ENCODE data around the gene WNT7B.
A peak's percentile ranks its signal among the peaks of the same experiment; 100 is the strongest.

WNT7B gene

DNA sequence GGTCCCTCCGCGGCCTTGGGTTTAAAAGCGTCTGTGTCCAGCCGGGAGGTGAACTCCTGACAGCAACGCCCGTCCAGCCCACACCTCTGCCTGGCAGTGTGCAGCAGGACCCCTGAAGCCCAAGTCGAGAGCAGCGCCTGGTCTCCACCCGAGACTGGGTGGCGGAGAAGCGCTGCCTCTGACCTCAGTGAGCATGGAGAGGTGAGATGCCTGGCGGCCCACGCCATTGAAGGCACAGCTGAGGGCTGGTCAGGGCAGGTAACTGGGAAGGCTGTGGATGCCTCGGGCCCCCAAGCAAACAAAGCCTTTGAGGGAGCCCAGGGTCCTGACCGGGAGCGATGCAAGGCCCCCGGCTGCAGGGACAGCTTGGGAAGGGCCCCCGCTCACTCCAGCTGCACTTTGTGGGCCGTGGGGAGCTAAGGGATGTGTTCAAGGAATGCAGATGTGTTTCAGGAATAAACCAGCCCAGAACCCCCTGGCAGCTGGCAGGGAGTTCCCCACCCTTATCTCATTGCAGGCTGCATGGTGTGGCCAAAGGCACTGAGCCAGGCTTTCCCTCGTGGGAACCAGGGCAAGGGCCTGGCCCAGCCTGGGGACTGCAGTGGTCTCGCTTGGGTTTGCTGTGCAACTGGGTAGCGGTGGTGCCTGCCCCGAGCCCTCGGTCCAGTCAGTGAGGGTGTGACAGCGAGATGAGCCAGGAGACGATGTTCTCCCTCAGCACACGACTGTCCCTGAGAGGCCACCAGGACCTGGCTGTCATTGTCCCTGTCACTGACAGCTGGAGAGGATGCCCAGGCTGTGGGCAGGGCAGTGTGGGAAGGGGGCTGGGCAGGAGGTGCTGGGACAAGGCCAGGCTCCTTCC lies 92.5 kb downstream of the WNT7B start:
- peak; percentile 14 for DNase-seq

DNA sequence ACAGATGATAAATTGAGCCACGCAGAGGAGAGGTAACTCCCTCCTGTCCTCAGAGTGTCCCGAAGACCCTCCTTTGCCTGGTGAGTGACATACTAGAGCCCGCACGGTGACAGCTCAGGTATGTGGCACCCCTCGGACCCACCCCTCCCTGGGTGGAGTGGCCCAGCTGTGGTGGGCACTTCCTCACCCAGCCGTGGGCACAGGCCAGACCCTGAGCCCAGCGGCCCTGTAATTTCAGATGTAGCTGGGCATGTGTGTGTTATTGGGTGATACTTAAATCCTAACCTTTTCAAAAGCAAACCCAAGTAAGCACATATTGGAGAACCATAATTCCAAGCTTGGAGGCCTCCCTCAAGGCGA lies 93.2 kb downstream of the WNT7B start:
- DNase-seq, result peak; percentile 10

DNA sequence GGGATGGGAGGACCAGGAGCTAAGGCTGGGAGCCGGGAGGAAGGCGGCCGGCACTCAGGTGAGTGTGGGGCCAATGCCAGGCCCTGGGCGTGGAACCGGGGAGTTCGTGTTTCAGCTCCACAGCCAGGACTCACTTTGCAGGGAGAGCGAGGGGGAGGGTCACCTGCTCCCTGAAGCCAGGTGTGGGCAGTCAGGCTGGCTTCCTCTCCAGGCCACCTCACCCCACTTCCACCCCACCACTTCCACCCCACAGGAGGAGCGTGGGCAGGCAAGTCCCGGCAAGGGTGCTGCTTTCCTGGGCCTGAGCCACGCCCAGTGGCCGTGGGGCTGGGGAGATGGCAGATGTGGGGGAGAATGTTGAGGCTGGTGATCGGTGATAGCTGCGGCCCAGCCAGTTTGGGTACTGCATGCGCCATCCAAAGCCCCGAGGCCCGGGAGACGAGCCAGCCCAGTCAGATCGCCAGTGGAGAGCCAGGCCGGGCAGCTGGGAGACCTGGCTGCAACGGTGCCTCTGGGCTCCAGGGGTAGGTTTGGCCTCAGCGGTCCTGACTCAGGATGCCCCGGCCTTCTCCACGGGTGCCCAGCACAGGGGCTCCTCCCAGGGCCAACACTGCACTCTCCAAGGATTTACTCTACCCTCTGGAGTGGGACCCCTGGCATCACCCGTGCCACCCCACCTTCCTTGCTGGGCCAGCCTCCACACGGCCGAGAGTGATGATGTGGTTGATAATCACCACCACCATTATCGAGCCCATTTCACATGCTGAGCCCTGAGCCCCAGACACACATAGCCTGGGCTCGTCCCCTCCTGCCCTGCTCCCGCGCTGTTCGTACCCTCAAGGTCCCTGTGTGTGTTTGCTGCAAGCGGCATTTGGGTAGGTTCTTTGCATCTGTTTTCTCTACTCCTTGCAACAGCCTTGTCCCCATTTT lies 93.8 kb downstream of the WNT7B start:
- peak; percentile 9 for DNase-seq

DNA sequence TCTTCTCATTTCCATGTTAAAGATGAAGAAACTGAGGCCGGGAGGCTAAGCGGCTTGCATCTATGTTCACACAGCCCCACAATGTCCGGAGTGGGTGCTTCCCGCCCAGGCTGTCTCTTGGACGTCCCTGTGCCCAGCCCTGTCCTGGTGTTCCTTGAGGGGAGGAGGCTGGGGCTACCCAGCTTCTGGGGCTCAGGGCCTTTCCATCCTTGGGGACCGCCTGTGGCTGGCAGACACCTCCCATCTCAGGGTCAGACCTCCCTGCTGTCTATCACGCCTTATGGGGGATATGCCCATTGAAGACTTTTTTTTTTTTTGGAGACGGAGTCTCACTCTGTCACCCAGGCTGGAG lies 95.5 kb downstream of the WNT7B start:
- DNase-seq, result peak; percentile 9

DNA sequence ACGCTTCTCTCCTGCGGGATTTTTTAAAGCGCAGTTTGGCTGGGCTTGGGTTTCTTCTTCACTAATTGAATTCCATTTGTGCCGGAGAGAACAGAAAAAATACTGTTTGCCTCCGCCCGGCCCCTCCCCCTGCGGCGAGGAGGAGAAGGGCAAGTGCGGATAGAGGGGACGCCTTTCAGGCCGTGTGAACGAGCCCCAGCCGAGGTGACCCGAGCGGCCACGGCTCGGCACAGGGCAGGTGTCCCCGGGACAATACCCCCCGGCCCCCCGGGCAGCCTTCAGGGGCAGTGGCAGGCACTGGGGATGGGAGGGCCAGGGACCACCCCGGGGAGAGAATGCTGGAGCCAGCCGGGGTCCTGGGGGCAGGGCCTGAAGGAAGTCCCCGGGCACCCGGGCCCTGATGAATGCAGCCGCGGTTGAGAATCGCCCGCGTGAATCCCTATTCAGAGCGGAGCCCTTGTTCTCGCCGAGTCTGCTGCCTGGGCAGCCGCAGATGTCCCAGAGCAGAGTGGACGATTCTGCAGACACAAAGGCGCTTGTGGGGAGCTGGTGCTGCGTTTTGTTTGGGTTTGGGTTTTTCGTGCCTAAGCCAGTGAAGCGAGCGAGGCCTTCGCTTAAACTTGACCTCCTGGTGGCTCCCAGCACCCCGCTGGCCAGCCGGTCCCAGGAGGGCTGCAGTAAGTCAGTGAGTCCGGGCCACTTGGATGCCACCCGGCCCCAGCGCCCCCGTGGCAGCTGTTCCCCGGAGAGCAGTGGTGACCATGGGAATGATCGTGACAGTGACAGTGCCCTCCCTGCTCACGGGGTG lies 96.0 kb downstream of the WNT7B start:
- peak; percentile 10 for DNase-seq

DNA sequence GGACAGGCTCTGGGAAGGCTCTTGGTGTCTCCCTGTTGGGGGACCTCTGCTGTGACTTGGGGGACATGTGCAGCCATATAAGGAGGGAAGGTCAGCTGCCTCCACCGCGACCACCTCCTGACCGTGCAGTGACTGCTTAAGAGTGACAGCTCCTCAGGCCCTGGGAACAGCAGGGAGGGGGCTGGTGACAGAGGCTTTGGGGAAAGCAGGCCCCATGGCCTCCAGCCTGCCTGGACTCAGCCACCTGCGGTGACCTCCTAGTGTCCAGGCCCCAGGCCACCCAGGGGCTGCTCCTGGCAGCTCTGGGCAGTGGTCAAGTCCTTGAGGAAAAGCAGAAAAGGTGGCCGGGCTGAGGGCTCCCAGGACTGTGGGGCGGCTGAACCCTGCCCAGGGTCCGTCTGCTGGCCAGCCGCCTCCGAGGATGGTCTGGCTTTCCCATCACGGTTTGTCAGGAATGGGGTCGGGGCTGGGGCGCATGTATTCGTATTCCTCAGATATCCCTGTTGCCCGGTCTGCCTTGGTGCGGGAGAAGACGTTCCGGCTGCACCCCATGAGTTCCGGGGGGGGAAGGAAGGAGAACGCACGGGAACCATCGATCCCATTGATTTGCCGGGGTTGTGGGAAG lies 96.8 kb downstream of the WNT7B start:
- DNase-seq, result peak; percentile 10

DNA sequence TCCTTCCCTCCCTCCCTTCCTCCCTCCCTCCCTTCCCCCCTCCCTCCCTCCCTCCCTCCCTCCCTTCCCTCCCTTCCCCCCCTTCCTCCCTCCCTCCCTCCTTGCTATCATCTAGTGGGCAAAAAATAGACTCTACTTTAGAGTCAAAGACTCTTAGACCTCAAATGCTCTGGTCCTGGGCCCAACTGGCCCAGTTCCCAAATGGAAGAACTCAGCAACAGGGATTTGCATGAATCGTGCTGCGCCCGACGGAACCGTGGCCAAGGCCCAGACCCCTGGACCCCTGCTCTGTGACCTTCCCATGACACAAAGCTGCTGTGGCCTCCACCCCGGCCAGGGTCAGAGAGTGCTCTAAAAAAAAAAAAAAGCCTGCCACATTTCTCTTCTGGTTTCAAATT lies 97.4 kb downstream of the WNT7B start:
- DNase-seq, result peak; percentile 6

DNA sequence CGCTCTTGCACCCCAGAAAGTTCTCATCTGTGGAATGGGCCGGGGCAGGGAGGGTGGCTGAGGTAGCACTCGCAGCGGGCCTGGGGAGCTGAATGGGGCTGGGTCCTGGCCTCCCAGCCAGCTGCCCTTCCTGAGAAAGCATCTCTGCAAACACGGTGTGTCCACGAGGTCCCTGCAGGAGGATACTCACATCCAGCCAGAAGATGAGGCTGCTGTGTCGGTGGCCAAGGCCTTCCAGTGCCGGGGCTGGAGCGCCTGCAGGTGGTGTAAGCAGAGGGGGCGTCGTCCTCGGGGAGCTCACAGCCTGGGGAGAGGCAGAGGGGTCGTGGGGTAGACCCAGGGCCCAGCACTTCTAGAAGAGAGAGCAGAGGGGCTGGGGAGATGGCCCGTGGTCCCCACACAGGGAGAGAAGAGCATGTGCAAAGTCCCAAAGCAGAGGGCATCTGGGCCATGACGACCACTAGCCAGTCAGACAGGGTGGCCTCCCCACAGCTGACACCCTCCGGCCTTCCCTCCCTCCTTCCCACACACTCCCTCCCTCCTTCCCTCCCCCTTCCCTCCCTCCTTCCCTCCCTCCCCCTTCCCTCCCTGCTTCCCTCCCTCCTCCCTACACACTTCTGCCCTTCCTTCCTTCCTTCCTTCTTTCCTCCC lies 97.9 kb downstream of the WNT7B start:
- peak; percentile 1 for DNase-seq

DNA sequence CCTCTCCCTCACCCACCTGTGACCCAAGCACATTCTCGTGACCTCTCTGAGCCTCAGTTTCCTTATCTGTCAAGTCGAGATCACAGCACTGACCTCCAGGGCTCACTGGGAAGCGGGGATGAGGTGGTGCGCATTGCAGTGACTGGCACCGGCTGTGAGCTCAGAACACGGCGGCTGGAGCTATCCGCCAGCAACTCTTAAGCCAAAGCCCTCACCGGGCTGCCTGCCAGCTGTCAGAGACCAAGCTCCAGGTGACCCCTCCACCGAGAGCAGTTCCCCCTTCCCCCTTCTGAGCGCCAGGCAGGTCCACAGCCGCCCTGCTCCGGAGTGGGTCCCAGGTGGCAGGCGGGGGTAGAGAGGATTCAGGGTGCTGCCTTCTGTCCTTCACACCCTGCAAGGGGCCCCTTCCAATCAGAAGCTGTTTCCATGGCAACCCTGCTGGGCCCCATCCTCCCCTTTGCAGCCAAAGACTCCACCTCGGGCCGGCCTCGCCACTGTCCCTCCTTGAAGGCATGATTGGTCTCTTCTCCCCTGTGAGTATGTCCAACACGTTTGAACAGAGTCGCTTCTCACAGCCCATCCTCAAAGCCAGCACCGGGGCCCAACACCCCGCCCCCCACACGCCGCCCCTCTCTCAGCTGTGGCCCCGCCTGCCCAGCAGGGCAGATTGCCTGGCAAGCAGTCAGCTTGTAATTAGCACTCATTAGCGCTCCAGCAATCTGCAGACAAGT lies 98.7 kb downstream of the WNT7B start:
- DNase-seq, result peak; percentile 13

DNA sequence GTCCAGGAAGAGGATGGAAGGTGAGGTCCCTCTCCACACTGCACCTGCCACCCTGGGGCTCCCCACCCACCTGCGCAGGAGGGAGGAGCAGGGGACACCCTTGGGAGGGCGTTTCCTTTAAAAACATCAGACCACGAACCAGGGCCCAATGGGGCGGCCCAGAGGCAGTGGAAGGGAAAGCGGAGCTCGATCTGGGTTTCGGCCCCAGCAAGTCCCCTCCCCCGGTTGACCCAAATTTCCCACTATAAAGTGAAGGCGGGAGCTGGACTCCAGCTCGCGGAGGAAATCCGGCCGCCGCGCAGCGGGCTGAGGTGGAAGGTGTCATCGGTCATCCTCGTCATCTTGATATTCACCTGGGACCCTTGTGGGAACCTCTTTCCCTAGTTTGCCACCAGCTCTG lies 99.3 kb downstream of the WNT7B start:
- no peak for DNase-seq

DNA sequence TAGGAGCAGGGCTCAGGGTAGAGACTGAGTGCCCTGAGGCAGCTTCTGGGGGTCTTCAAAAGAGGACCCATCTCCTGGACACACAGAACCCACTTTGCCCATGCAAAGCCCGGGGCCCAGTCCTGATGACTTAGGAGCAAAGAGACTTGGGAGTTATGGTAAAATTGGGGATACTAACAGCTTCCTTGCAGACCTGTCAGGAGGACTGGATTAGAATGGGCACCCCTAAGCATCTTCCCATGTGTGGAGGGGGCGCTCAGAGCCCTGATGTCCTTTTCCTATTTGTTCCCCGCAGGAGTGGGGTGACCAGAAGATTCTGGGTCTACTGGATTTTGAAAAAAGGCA lies 100.0 kb downstream of the WNT7B start:
- DNase-seq, result peak; percentile 9

DNA sequence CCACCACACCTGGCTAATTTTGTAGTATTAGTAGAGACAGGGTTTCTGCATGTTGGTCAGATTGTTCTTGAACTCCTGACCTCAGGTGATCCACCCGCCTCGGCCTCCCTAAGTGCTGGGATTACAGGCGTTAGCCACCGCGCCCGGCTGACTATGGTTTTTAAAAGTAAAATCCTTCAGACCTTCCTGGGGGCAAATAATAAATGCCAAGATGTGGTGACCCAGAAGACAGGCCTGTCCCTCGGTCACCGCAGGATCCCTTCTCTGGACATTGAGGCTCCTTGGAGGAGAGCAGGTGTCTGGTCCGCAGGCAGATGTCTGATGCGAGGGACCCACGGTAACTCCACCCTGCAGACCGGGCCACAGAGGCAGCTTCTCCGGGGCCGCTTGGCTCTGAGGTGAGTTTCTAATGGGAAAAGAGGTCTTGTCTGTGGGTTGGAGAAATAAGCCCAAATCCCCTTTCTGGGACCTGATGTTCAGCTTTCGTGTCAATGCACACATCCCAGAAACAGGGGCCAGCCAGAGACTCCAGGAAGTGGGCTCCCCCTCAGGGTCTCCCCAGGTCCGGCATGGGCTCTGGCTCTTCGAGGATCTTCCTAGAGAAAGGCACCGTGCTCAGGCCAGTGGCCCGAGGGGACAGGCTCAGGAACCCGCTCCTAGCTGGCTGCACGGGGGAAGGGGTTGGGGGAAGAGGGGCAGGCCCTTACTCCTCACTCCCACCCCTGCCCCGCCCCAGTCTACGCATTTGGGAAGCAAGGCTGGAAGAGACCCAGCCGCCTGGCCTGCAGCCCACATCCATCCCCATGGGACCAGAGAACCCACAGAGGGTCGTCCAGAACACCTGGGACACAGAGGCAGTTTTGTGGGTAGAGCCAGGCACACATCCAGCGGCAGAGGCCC lies 100.6 kb downstream of the WNT7B start:
- DNase-seq, result no peak

DNA sequence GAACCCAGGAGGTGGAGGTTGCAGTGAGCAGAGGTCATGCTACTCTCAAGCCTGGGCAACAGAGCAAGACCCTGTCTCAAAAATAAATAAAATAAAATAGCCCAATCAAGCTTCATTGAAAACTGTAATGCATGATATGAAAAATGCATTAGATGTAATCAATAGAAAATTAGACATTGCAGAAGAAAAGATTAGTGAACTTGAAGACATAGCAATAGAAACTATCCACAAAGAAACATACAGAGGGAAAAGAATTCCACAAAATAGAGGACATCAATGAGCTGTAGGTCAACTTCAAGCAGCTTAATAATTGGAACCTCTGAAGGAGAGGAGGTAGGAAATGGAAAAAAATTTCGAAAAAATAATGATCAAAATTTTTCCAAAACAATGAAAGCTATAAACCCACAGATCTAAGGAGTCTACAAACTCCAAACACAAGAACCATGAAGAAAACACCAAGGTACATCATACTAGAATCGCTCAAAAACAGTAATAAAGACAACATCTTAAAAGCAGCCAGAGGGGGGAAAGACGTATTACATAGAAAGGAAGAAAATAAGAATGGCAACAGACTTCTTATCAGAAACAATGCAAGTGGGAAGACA lies 104.2 kb downstream of the WNT7B start:
- DNase-seq, result no peak

DNA sequence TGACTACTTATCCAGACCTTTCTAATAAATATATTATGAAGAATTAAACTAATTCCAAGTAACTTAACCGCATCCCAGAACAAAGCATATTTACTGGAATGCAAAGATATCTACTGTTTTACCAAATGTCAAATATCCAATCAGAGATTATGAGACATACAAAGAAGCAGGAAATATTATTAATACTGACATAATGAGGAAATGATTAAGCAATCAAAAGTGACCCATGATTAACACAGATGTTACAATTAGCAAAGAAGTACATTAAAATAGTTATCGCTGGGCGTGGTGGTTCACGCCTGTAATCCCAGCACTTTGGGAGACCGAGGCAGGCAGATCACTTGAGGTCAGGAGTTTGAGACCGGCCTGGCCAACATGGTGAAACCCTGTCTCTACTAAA lies 105.2 kb downstream of the WNT7B start:
- no peak for DNase-seq
